Hepatocyte (in vitro differentiated cells): ENCODE results near the gene MBIP. TPM values are rescaled to one million over a fixed set of nuclear protein-coding genes. Genes with fewer than 3 reads are reported as not detected.
A peak's percentile ranks its signal among the peaks of the same experiment; 100 is the strongest.

ENCODE experiments used
- DNase-seq: peaks from one replicate; pipeline ENCODE4 v3.0.0-alpha.2; 2016; ENCODE audit warnings: low spot score
- H2AFZ ChIP-seq: fragments of 200-600 bp; sonication (generic); 2 replicates; pipeline ENCODE4 v1.6.0; 2016; ENCODE audit warnings: antibody characterized with exemption, mild to moderate bottlenecking
- H3K27ac ChIP-seq: fragments of 200-600 bp; sonication (generic); 2 replicates; pipeline ENCODE4 v1.5.1; 2016; ENCODE audit warnings: mild to moderate bottlenecking
- H3K27me3 ChIP-seq: fragments of 200-600 bp; sonication (generic); 2 replicates; pipeline ENCODE4 v1.6.1; 2016
- H3K36me3 ChIP-seq: fragments of 200-600 bp; sonication (generic); replicated peaks from 2 replicates; pipeline ENCODE4 v1.5.1; 2016; ENCODE audit warnings: low read depth; ENCODE audit not compliant: insufficient read depth
- H3K4me1 ChIP-seq: fragments of 200-600 bp; sonication (generic); 2 replicates; pipeline ENCODE4 v1.5.1; 2016; ENCODE audit warnings: mild to moderate bottlenecking, moderate library complexity; ENCODE audit not compliant: insufficient read depth
- H3K4me2 ChIP-seq: fragments of 200-600 bp; sonication (generic); 2 replicates; pipeline ENCODE4 v1.6.0; 2016
- H3K4me3 ChIP-seq: fragments of 200-600 bp; sonication (generic); 2 replicates; pipeline ENCODE4 v1.5.1; 2016; ENCODE audit warnings: mild to moderate bottlenecking
- H3K79me2 ChIP-seq: fragments of 200-600 bp; sonication (generic); 2 replicates; pipeline ENCODE4 v1.6.0; 2017; ENCODE audit warnings: mild to moderate bottlenecking
- H3K9me2 ChIP-seq: fragments of 200-600 bp; sonication (generic); replicated peaks from 2 replicates; pipeline ENCODE4 v1.6.0; 2017; ENCODE audit warnings: mild to moderate bottlenecking; ENCODE audit not compliant: insufficient read depth
- H3K9me3 ChIP-seq: fragments of 200-600 bp; sonication (generic); 2 replicates; pipeline ENCODE4 v1.5.1; 2016; ENCODE audit warnings: low read depth, mild to moderate bottlenecking
- H4K20me1 ChIP-seq: fragments of 200-600 bp; sonication (generic); 2 replicates; pipeline ENCODE4 v1.6.0; 2016; ENCODE audit warnings: mild to moderate bottlenecking; ENCODE audit not compliant: insufficient read depth, poor library complexity, severe bottlenecking
- EZH2 ChIP-seq: fragments of 200-600 bp; sonication (generic); IDR thresholded peaks from 2 replicates; pipeline ENCODE4 v1.6.1; 2016; ENCODE audit warnings: antibody characterized with exemption, mild to moderate bottlenecking, borderline replicate concordance
- EZH2phosphoT487 ChIP-seq: fragments of 200-600 bp; sonication (generic); IDR thresholded peaks from one replicate; pipeline ENCODE4 v1.6.1; 2018; ENCODE audit warnings: antibody characterized with exemption, mild to moderate bottlenecking, low read depth, moderate library complexity; ENCODE audit not compliant: unreplicated experiment, severe bottlenecking
- WGBS: methylation state at CpG from one replicate; pipeline ENCODE4 v1.1.6; 2016; ENCODE audit warnings: low lambda C conversion rate; ENCODE audit errors: missing lambda C conversion rate; 5-methylcytosine and 5-hydroxymethylcytosine counted together
- polyA plus RNA-seq: library from polyadenylated mRNA; unstranded; fragments of >200 nt; fragmentation: Nextera tagmentation; extraction: Ambion mirVana; gene quantifications from 2 replicates; pipeline ENCODE4 v1.2.1, GENCODE V29; 2016
- total RNA-seq: library from RNA; depleted of rRNA; stranded (reverse); fragments of >200 nt; gene quantifications from 2 replicates; pipeline ENCODE4 v1.2.3, GENCODE V29; 2014
- TF ChIP-seq, protein P1 (sequence below): fragments of 200-600 bp; sonication (generic); IDR thresholded peaks from 2 replicates; pipeline ENCODE4 v1.5.1; 2016; ENCODE audit warnings: antibody characterized with exemption, mild to moderate bottlenecking; ENCODE audit not compliant: poor library complexity

Gene MBIP
- total and polyA plus RNA-seq, 2 experiments from 2014 or later = 27.8 to 28.4 TPM

DNA sequence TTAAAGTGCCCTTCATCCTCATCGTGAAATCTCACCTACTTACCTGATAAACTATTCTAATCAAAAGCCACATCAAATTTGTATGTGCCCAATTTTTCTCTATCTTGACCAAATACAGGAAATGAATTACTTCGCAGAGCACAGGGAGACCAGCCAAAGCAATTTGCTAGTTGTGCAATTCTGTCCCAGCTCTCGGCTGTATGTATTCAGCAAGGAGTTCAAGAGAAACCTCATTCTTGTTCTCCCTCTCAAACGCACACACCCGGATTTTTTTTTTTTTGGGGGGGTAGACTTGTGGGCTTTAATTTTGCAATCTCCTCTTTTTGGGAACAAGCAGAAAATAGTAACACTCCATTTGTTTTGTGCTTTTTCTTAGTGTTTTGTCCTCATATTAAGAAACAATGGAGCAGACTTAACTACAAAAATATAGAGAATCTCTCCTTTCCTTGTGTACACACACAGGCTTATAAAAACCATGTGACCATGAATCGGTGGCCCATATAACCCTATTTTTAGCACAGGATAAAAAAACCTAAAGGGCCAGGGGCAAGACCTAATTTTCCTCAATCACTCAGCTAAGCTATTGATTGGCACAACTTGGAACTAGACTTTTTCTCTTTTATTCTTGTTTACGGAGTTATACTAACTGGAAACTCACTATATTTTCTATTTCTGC lies 64.2 kb downstream of the MBIP start:
- H3K9me3 ChIP-seq = no peaks in the 10 kb centered on the region
- peak; percentile 24 for DNase-seq
- H2AFZ ChIP-seq = no peak overlapping the region
- WGBS = 50% methylated on average over 7 of the region's 7 CpGs
- no peaks in the 10 kb centered on the region for H3K36me3 ChIP-seq
- no peak overlapping the region for H3K4me3 ChIP-seq
- no peaks in the 10 kb centered on the region for H3K9me2 ChIP-seq
- H3K4me2 ChIP-seq = peak overlapping the region; percentile 40
- no peaks in the 10 kb centered on the region for H3K79me2 ChIP-seq
- no peaks in the 10 kb centered on the region for H4K20me1 ChIP-seq
- no peaks in the 10 kb centered on the region for H3K27me3 ChIP-seq
- TF ChIP-seq EZH2 (no peak), EZH2phosphoT487 (no peak)
- TF ChIP-seq, protein P1, sequence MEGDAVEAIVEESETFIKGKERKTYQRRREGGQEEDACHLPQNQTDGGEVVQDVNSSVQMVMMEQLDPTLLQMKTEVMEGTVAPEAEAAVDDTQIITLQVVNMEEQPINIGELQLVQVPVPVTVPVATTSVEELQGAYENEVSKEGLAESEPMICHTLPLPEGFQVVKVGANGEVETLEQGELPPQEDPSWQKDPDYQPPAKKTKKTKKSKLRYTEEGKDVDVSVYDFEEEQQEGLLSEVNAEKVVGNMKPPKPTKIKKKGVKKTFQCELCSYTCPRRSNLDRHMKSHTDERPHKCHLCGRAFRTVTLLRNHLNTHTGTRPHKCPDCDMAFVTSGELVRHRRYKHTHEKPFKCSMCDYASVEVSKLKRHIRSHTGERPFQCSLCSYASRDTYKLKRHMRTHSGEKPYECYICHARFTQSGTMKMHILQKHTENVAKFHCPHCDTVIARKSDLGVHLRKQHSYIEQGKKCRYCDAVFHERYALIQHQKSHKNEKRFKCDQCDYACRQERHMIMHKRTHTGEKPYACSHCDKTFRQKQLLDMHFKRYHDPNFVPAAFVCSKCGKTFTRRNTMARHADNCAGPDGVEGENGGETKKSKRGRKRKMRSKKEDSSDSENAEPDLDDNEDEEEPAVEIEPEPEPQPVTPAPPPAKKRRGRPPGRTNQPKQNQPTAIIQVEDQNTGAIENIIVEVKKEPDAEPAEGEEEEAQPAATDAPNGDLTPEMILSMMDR = no peak
- peaks cover 11% of the 10 kb centered on the region for H3K4me1 ChIP-seq
- H3K27ac ChIP-seq = peak overlapping the region; percentile 51

DNA sequence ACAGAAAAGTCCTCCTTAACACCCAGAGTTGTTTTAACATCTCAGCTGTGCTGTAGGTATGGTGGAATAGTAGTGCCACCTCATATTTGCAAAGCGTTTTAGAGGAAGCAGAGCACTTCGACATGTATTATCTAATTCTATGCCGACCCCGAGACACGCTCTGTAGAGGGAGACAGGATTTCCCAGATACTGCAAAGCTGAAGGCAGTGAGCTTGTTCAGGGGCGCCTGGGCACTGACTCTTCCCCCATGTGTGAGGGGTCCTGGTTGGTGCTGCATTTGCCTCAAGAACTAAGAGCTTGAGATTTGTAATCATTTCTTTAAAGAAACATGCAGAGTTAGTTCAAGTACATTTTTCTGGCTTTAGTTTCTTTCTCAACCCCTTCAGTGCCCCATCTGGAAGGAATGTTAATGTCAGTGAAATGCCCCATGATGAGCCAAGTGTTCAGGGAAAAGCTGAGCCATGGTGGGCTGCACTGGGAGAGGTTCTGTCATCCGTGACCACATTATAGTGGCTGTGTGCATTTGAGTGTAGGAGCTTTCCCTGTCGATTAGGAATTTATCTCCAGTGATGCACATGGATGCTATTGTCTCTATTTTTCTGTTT lies 66.3 kb downstream of the MBIP start:
- H4K20me1 ChIP-seq = no peaks in the 10 kb centered on the region
- H3K9me2 ChIP-seq = no peaks in the 10 kb centered on the region
- no peak overlapping the region for H3K4me2 ChIP-seq
- 75% methylated on average over 8 of the region's 8 CpGs for WGBS
- no peak for TF ChIP-seq EZH2phosphoT487
- no peak for TF ChIP-seq EZH2
- TF ChIP-seq, protein P1 = peak; percentile 37
- peak; percentile 30 for DNase-seq
- no peaks in the 10 kb centered on the region for H3K36me3 ChIP-seq
- H3K4me1 ChIP-seq = peaks cover 11% of the 10 kb centered on the region
- no peak overlapping the region for H3K27ac ChIP-seq
- no peaks in the 10 kb centered on the region for H3K79me2 ChIP-seq
- H3K9me3 ChIP-seq = no peaks in the 10 kb centered on the region
- H3K4me3 ChIP-seq = no peak overlapping the region
- H3K27me3 ChIP-seq = no peaks in the 10 kb centered on the region
- no peak overlapping the region for H2AFZ ChIP-seq

Other genes with a start within 250 kb of the MBIP start
- not detected in 2 replicates for gene PTCSC3, start 143.9 kb downstream of the MBIP start, total RNA-seq
- gene PTCSC3, start 143.9 kb downstream of the MBIP start, polyA plus RNA-seq = not detected in 2 replicates
- 2.7 and 4.7 TPM in 2 replicates for gene NKX2-1, start 199.6 kb upstream of the MBIP start, total RNA-seq
- gene NKX2-1, start 199.6 kb upstream of the MBIP start, polyA plus RNA-seq = 2.2 and 7.3 TPM in 2 replicates